CD14-positive monocyte (primary cell): ENCODE data around the gene DNAJC7. TPM values are rescaled to one million over a fixed set of nuclear protein-coding genes. Genes with fewer than 3 reads are reported as not detected.

Experiments used
- DNase-seq, 3 donors: peaks; one replicate each; pipeline ENCODE4 v3.0.0-alpha.2; 2011 to 2022
- H2AFZ ChIP-seq: 2 replicates; pipeline ENCODE4 v1.6.0; 2012; ENCODE audit warnings: mild to moderate bottlenecking, low read depth, low read length, inconsistent platforms; ENCODE audit not compliant: insufficient read depth, poor library complexity, severe bottlenecking
- H3K27ac ChIP-seq, 2 donors: 1 replicate in 1 of 2; 2 replicates in 1 of 2; pipeline ENCODE4 v1.5.1; 2012 to 2013; ENCODE audit warnings: low read length in 2 of 2, control low read depth in 1 of 2, inconsistent platforms in 1 of 2, low read depth in 1 of 2, mild to moderate bottlenecking in 1 of 2
- H3K27me3 ChIP-seq, 2 donors: one replicate each; pipeline versions ENCODE4 v1.6.0 to v1.6.1; 2011 to 2013; ENCODE audit warnings: low read length in 2 of 2; ENCODE audit not compliant: control insufficient read depth in 2 of 2, insufficient read depth in 2 of 2
- H3K36me3 ChIP-seq, 2 donors: replicated peaks in 1 of 2; 1 replicate in 1 of 2; 2 replicates in 1 of 2; pipeline versions ENCODE4 v1.5.1 to v1.6.1; 2012 to 2013; ENCODE audit warnings: low read length in 2 of 2, control low read depth in 1 of 2, inconsistent platforms in 1 of 2, mild to moderate bottlenecking in 1 of 2; ENCODE audit not compliant: insufficient read depth in 2 of 2, control insufficient read depth in 1 of 2
- H3K4me1 ChIP-seq, 2 donors: 1 replicate in 1 of 2; 2 replicates in 1 of 2; pipeline versions ENCODE4 v1.5.1 to v1.6.1; 2012 to 2013; ENCODE audit warnings: low read length in 2 of 2, control low read depth in 1 of 2, inconsistent platforms in 1 of 2, mild to moderate bottlenecking in 1 of 2, moderate library complexity in 1 of 2; ENCODE audit not compliant: insufficient read depth in 2 of 2, control insufficient read depth in 1 of 2
- H3K4me2 ChIP-seq: replicated peaks from 2 replicates; pipeline ENCODE3; 2012; ENCODE audit warnings: low read length, moderate library complexity, mild to moderate bottlenecking; ENCODE audit not compliant: poor library complexity, severe bottlenecking; ENCODE audit errors: extremely low read depth
- H3K4me3 ChIP-seq, 3 experiments: fragments of 200-600 bp in 1 of 3; sonication (generic) in 1 of 3; replicated peaks in 1 of 3; 1 replicate in 2 of 3; 2 replicates in 1 of 3; pipeline ENCODE4 v1.5.1; 2011 to 2013; ENCODE audit warnings: low read length in 3 of 3, mild to moderate bottlenecking in 3 of 3, control low read depth in 2 of 3, low read depth in 2 of 3, inconsistent platforms in 1 of 3, moderate library complexity in 1 of 3
- H3K79me2 ChIP-seq: 2 replicates; pipeline ENCODE4 v1.6.0; 2012; ENCODE audit warnings: mild to moderate bottlenecking, control low read depth, inconsistent platforms, low read length, moderate library complexity; ENCODE audit not compliant: insufficient read depth
- H3K9ac ChIP-seq: 2 replicates; pipeline ENCODE4 v1.6.0; 2017; ENCODE audit warnings: low read length, mild to moderate bottlenecking; ENCODE audit not compliant: insufficient read depth, poor library complexity, severe bottlenecking
- H3K9me3 ChIP-seq, 2 donors: replicated peaks in 1 of 2; 1 replicate in 1 of 2; 2 replicates in 1 of 2; pipeline versions ENCODE4 v1.5.1 to v1.6.1; 2012 to 2013; ENCODE audit warnings: low read length in 2 of 2, control low read depth in 1 of 2; ENCODE audit not compliant: control insufficient read depth in 1 of 2, insufficient read depth in 1 of 2
- H4K20me1 ChIP-seq: 2 replicates; pipeline ENCODE4 v1.6.0; 2012; ENCODE audit warnings: mild to moderate bottlenecking, low read length, control low read depth, moderate library complexity; ENCODE audit not compliant: insufficient read depth
- H3K27ac Mint-ChIP-seq, 7 donors: one replicate each; pipeline ENCODE4 v1.8.0; 2020; ENCODE audit warnings: mild to moderate bottlenecking in 7 of 7, mixed read lengths in 7 of 7, moderate library complexity in 6 of 7, inconsistent platforms in 2 of 7
- H3K27me3 Mint-ChIP-seq, 3 donors: one replicate each; pipeline ENCODE4 v1.8.0; 2021 to 2022; ENCODE audit warnings: low read depth in 3 of 3, mild to moderate bottlenecking in 3 of 3, mixed read lengths in 3 of 3, moderate library complexity in 3 of 3, inconsistent platforms in 1 of 3
- H3K36me3 Mint-ChIP-seq, 2 donors: one replicate each; pipeline ENCODE4 v1.8.0; 2020; ENCODE audit warnings: mixed read lengths in 2 of 2, inconsistent platforms in 1 of 2, mild to moderate bottlenecking in 1 of 2
- H3K4me1 Mint-ChIP-seq: one replicate; pipeline ENCODE4 v1.8.0; 2020; ENCODE audit warnings: mild to moderate bottlenecking, mixed read lengths
- H3K4me3 Mint-ChIP-seq, 2 donors: one replicate each; pipeline ENCODE4 v1.8.0; 2020; ENCODE audit warnings: mild to moderate bottlenecking in 2 of 2, mixed read lengths in 2 of 2, moderate library complexity in 1 of 2
- H3K9me3 Mint-ChIP-seq, 7 donors: one replicate each; pipeline ENCODE4 v1.8.0; 2020 to 2022; ENCODE audit warnings: mixed read lengths in 7 of 7, mild to moderate bottlenecking in 6 of 7, moderate library complexity in 6 of 7, inconsistent platforms in 2 of 7
- CTCF ChIP-seq: fragments of 200-600 bp; IDR thresholded peaks from one replicate; pipeline ENCODE4 v1.8.0; 2022; ENCODE audit warnings: antibody characterized with exemption, mild to moderate bottlenecking
- WGBS: methylation state at CpG from one replicate; pipeline ENCODE4 v1.1.5; 2013; ENCODE audit warnings: missing lambda C conversion rate; ENCODE audit not compliant: insufficient coverage; 5-methylcytosine and 5-hydroxymethylcytosine counted together
- intact Hi-C, 2 donors: fragments of 100-400 bp; cut with micrococcal nuclease; formaldehyde crosslinking; loops; one replicate each; pipeline versions ENCODE4 v1.15.0 to v1.15.1; 2023
- polyA plus RNA-seq, 3 donors: library from polyadenylated mRNA; depleted of rRNA in 1 of 3; unstranded in 2 of 3; stranded (reverse) in 1 of 3; fragments of 300-500 nt in 2 of 3; fragments of >200 nt in 1 of 3; fragmentation: Illumina TruSeq in 2 of 3; gene quantifications; 1 replicate in 2 of 3; 2 replicates in 1 of 3; pipeline ENCODE4 v1.2.3, GENCODE V29; 2012 to 2021

The DNAJC7 gene
- polyA plus RNA-seq, 3 donors, result 29.1 to 79.7 (median 59.6) TPM

GRCh38 chr17:42038221-42038973 is 21.2 kb upstream of the DNAJC7 start:
- peaks cover 3 to 23% (median 4%) of the 10 kb centered on the region in 3 donors for H3K27me3 Mint-ChIP-seq
- intact Hi-C loops, result no loop called here
- Histone ChIP-seq H3K9ac (no peak overlapping the region), H3K79me2 (no peaks in the 10 kb centered on the region), H4K20me1 (no peaks in the 10 kb centered on the region), H3K36me3 (no peaks in the 10 kb centered on the region), H3K4me2 (no peak overlapping the region), H2AFZ (no peak overlapping the region), H3K4me3 (no peak overlapping the region), H3K9me3 (no peaks in the 10 kb centered on the region), H3K4me1 (peaks cover 3 to 10% of the 10 kb centered on the region in 2 donors), H3K27me3 (peaks cover 0 to 5% of the 10 kb centered on the region in 2 donors), H3K27ac (no peak overlapping the region)
- H3K9me3 Mint-ChIP-seq, result no peaks in the 10 kb centered on the region
- no peak for DNase-seq
- TF ChIP-seq CTCF, result no peak
- no peak overlapping the region for H3K4me3 Mint-ChIP-seq
- H3K36me3 Mint-ChIP-seq, result no peaks in the 10 kb centered on the region
- WGBS, result 87% methylated on average over 3 of the region's 5 CpGs
- peaks cover 8% of the 10 kb centered on the region for H3K4me1 Mint-ChIP-seq
- no peak overlapping the region for H3K27ac Mint-ChIP-seq

- H2AFZ ChIP-seq, result no peak overlapping the region
- H3K27ac ChIP-seq, result no peak overlapping the region
- no peak for DNase-seq
- Mint-ChIP-seq H3K36me3 (no peaks in the 10 kb centered on the region), H3K9me3 (peaks cover 0 to 4% (median 0%) of the 10 kb centered on the region in 7 donors), H3K27ac (no peak overlapping the region), H3K4me1 (peaks cover 11% of the 10 kb centered on the region), H3K4me3 (no peak overlapping the region), H3K27me3 (peaks cover 0 to 10% (median 3%) of the 10 kb centered on the region in 3 donors)
- no peaks in the 10 kb centered on the region for H3K27me3 ChIP-seq
- H3K36me3 ChIP-seq, result no peaks in the 10 kb centered on the region
- no peak overlapping the region for H3K4me3 ChIP-seq
- no peaks in the 10 kb centered on the region for H3K9me3 ChIP-seq
- intact Hi-C loops, result no loop called here
- H3K4me2 ChIP-seq, result no peak overlapping the region
- TF ChIP-seq CTCF, result no peak
- no peak overlapping the region for H3K9ac ChIP-seq
- H4K20me1 ChIP-seq, result no peaks in the 10 kb centered on the region
- no peaks in the 10 kb centered on the region for H3K4me1 ChIP-seq
- 39% methylated on average over 4 of the region's 6 CpGs for WGBS
- H3K79me2 ChIP-seq, result no peaks in the 10 kb centered on the region
These were observed 16.8 kb upstream of the DNAJC7 start for GRCh38 chr17:42034059-42034458.
